Nephron (organoid): ENCODE results near the gene CNTNAP2.

ENCODE experiments used
- H3K27ac Mint-ChIP-seq, 3 experiments: 2 replicates each; pipeline ENCODE4 v1.8.0; 2020; ENCODE audit warnings: mixed read lengths in 3 of 3, mild to moderate bottlenecking in 2 of 3, moderate library complexity in 1 of 3
- H3K27me3 Mint-ChIP-seq: 2 replicates; pipeline ENCODE4 v1.8.0; 2021; ENCODE audit warnings: low read depth, mild to moderate bottlenecking, moderate library complexity, mixed read lengths
- H3K36me3 Mint-ChIP-seq: 2 replicates; pipeline ENCODE4 v1.8.0; 2020; ENCODE audit warnings: low read depth, mixed read lengths
- H3K4me1 Mint-ChIP-seq: 2 replicates; pipeline ENCODE4 v1.8.0; 2020; ENCODE audit warnings: mixed read lengths
- H3K4me3 Mint-ChIP-seq, 3 experiments: 2 replicates each; pipeline ENCODE4 v1.8.0; 2020; ENCODE audit warnings: mild to moderate bottlenecking in 3 of 3, mixed read lengths in 3 of 3, moderate library complexity in 2 of 3
- H3K9me3 Mint-ChIP-seq: 2 replicates; pipeline ENCODE4 v1.8.0; 2020; ENCODE audit warnings: mixed read lengths
- CTCF ChIP-seq, 3 experiments: fragments of 200-600 bp; sonication (generic); IDR thresholded peaks; one replicate each; pipeline ENCODE4 v1.5.0; 2021; ENCODE audit warnings: antibody characterized with exemption in 3 of 3; ENCODE audit not compliant: unreplicated experiment in 3 of 3

Gene CNTNAP2

GRCh38 chr7:146115851-146116520 is 615 bp upstream of the CNTNAP2 start:
- peaks cover 17% of the 10 kb centered on the region for H3K27me3 Mint-ChIP-seq

GRCh38 chr7:146117576-146117975 is 975 bp downstream of the CNTNAP2 start:
- Mint-ChIP-seq H3K4me3 (peak overlapping the region; percentile 82 to 96 (median 91)), H3K27me3 (peaks cover 17% of the 10 kb centered on the region), H3K4me1 (peaks cover 11% of the 10 kb centered on the region), H3K36me3 (no peaks in the 10 kb centered on the region), H3K27ac (peak overlapping the region in 1 of 3 experiments; percentile 49), H3K9me3 (no peaks in the 10 kb centered on the region)
- TF ChIP-seq CTCF (IDR thresholded peaks at IDR 0.05; ENCODE audit: unreplicated experiment in 3 of 3) = no peak

More at GRCh38 chr7:146115851-146116520, 615 bp upstream of the CNTNAP2 start:
- Mint-ChIP-seq H3K4me1 (peaks cover 11% of the 10 kb centered on the region), H3K9me3 (no peaks in the 10 kb centered on the region), H3K27ac (peak overlapping the region; percentile 42 to 87 (median 84)), H3K4me3 (peak overlapping the region; percentile 82 to 96 (median 91)), H3K36me3 (no peaks in the 10 kb centered on the region)
- TF ChIP-seq CTCF (IDR thresholded peaks at IDR 0.05; ENCODE audit: unreplicated experiment in 3 of 3) = peak in 2 of 3 experiments; percentile 16 to 34

- H3K27ac Mint-ChIP-seq = no peak overlapping the region
- H3K36me3 Mint-ChIP-seq = no peaks in the 10 kb centered on the region
- H3K4me1 Mint-ChIP-seq = peaks cover 11% of the 10 kb centered on the region
- H3K9me3 Mint-ChIP-seq = no peaks in the 10 kb centered on the region
- H3K4me3 Mint-ChIP-seq = peak overlapping the region in 2 of 3 experiments; percentile 1 to 8
- H3K27me3 Mint-ChIP-seq = peaks cover 17% of the 10 kb centered on the region
- peak; percentile 33 to 38 (median 36) for TF ChIP-seq CTCF (IDR thresholded peaks at IDR 0.05; ENCODE audit: unreplicated experiment in 3 of 3)
Observed at GRCh38 chr7:146119002-146119401, 2.4 kb downstream of the CNTNAP2 start.

- H3K36me3 Mint-ChIP-seq = no peaks in the 10 kb centered on the region
- no peaks in the 10 kb centered on the region for H3K27me3 Mint-ChIP-seq
- no peak for TF ChIP-seq CTCF (IDR thresholded peaks at IDR 0.05; ENCODE audit: unreplicated experiment in 3 of 3)
- H3K9me3 Mint-ChIP-seq = no peaks in the 10 kb centered on the region
- no peaks in the 10 kb centered on the region for H3K4me1 Mint-ChIP-seq
- no peak overlapping the region for H3K4me3 Mint-ChIP-seq
- H3K27ac Mint-ChIP-seq = no peak overlapping the region
Observed at GRCh38 chr7:146123715-146124114, 7.1 kb downstream of the CNTNAP2 start.

- Mint-ChIP-seq H3K27ac (no peak overlapping the region), H3K36me3 (no peaks in the 10 kb centered on the region), H3K4me1 (no peaks in the 10 kb centered on the region), H3K4me3 (no peak overlapping the region), H3K27me3 (no peaks in the 10 kb centered on the region), H3K9me3 (peaks cover 3% of the 10 kb centered on the region)
- no peak for TF ChIP-seq CTCF (IDR thresholded peaks at IDR 0.05; ENCODE audit: unreplicated experiment in 3 of 3)
Observed at GRCh38 chr7:146126767-146127509, 10.3 kb downstream of the CNTNAP2 start.
